Measurements from ENCODE around the gene FCN1.

- TF ChIP-seq, protein P1, sequence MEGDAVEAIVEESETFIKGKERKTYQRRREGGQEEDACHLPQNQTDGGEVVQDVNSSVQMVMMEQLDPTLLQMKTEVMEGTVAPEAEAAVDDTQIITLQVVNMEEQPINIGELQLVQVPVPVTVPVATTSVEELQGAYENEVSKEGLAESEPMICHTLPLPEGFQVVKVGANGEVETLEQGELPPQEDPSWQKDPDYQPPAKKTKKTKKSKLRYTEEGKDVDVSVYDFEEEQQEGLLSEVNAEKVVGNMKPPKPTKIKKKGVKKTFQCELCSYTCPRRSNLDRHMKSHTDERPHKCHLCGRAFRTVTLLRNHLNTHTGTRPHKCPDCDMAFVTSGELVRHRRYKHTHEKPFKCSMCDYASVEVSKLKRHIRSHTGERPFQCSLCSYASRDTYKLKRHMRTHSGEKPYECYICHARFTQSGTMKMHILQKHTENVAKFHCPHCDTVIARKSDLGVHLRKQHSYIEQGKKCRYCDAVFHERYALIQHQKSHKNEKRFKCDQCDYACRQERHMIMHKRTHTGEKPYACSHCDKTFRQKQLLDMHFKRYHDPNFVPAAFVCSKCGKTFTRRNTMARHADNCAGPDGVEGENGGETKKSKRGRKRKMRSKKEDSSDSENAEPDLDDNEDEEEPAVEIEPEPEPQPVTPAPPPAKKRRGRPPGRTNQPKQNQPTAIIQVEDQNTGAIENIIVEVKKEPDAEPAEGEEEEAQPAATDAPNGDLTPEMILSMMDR (IDR thresholded peaks at IDR 0.05) = no peak
- no peak for TF ChIP-seq POLR2A (IDR thresholded peaks at IDR 0.05)
Observed at GRCh38 chr9:134891713-134892112, 26.0 kb downstream of the FCN1 start.

Measured in right lobe of liver (tissue), 4 donors.